ENCODE measurements around the gene FSIP1. TPM values are rescaled to one million over a fixed set of nuclear protein-coding genes. Genes with fewer than 3 reads are reported as not detected.
A peak's percentile ranks its signal among the peaks of the same experiment; 100 is the strongest.

FSIP1 gene
- total and polyA plus RNA-seq, 12 donors: 0.15 to 4.4 (median 0.89) TPM

GRCh38 chr15:39736412-39737195 lies 46.0 kb downstream of the FSIP1 start:
- H3K27ac ChIP-seq: peak overlapping the region in 6 of 10 donors; percentile 17 to 51 (median 38)
- DNase-seq (peak; percentile 64 to 76), ATAC-seq (peak; percentile 46 to 85 (median 66))
- TF ChIP-seq CTCF (IDR thresholded peaks at IDR 0.05): no peak
- no peaks in the 10 kb centered on the region for H3K9me3 ChIP-seq
- intact Hi-C loops (cut with DNase I): no loop called here
- peaks cover 0 to 25% (median 0%) of the 10 kb centered on the region in 9 donors for H3K4me1 ChIP-seq
- no peaks in the 10 kb centered on the region for H3K36me3 ChIP-seq
- WGBS, 2 donors: 64 to 66% methylated on average over 6 of the region's 6 CpGs
- H3K4me3 ChIP-seq: no peak overlapping the region
- no peaks in the 10 kb centered on the region for H3K27me3 ChIP-seq

- no peaks in the 10 kb centered on the region for H3K27me3 ChIP-seq
- no peak for ATAC-seq
- no peak for DNase-seq
- 98% methylated on average over 4 of the region's 4 CpGs for WGBS, 2 donors
- H3K4me3 ChIP-seq: no peak overlapping the region
- peaks cover 0 to 18% (median 0%) of the 10 kb centered on the region in 9 donors for H3K4me1 ChIP-seq
- H3K36me3 ChIP-seq: no peaks in the 10 kb centered on the region
- H3K27ac ChIP-seq: no peak overlapping the region
- no peak for TF ChIP-seq CTCF (IDR thresholded peaks at IDR 0.05)
- intact Hi-C loops (cut with DNase I): no loop called here
- no peaks in the 10 kb centered on the region for H3K9me3 ChIP-seq
Measured at GRCh38 chr15:39735120-39735717, 47.4 kb downstream of the FSIP1 start.

- Histone ChIP-seq H3K36me3 (no peaks in the 10 kb centered on the region), H3K27ac (no peak overlapping the region), H3K4me3 (no peak overlapping the region), H3K9me3 (no peaks in the 10 kb centered on the region), H3K27me3 (no peaks in the 10 kb centered on the region), H3K4me1 (peaks cover 0 to 7% (median 0%) of the 10 kb centered on the region in 9 donors)
- ATAC-seq (no peak), DNase-seq (no peak)
- intact Hi-C loops (cut with DNase I): no loop called here
- 93 to 97% methylated on average over 3 of the region's 3 CpGs for WGBS, 2 donors
- TF ChIP-seq CTCF (IDR thresholded peaks at IDR 0.05): no peak
Measured at GRCh38 chr15:39731266-39731665, 51.4 kb downstream of the FSIP1 start.

GRCh38 chr15:39730552-39730951 lies 52.1 kb downstream of the FSIP1 start:
- no peaks in the 10 kb centered on the region for H3K9me3 ChIP-seq
- H3K27me3 ChIP-seq: no peaks in the 10 kb centered on the region
- peaks cover 0 to under 1% (median 0%) of the 10 kb centered on the region in 9 donors for H3K4me1 ChIP-seq
- no peaks in the 10 kb centered on the region for H3K36me3 ChIP-seq
- intact Hi-C loops (cut with DNase I): no loop called here
- ATAC-seq (no peak), DNase-seq (no peak)
- WGBS, 2 donors: 60 to 66% methylated on average over 5 of the region's 5 CpGs
- no peak for TF ChIP-seq CTCF (IDR thresholded peaks at IDR 0.05)
- H3K4me3 ChIP-seq: no peak overlapping the region
- H3K27ac ChIP-seq: no peak overlapping the region

Measured in heart right ventricle (tissue), 16 donors.